ENCODE data around the gene STUB1. TPM values are rescaled to one million over a fixed set of nuclear protein-coding genes. Genes with fewer than 3 reads are reported as not detected.

STUB1 gene
- total and polyA plus RNA-seq, 2 experiments from 2014 or later = 201 to 207 TPM

DNA sequence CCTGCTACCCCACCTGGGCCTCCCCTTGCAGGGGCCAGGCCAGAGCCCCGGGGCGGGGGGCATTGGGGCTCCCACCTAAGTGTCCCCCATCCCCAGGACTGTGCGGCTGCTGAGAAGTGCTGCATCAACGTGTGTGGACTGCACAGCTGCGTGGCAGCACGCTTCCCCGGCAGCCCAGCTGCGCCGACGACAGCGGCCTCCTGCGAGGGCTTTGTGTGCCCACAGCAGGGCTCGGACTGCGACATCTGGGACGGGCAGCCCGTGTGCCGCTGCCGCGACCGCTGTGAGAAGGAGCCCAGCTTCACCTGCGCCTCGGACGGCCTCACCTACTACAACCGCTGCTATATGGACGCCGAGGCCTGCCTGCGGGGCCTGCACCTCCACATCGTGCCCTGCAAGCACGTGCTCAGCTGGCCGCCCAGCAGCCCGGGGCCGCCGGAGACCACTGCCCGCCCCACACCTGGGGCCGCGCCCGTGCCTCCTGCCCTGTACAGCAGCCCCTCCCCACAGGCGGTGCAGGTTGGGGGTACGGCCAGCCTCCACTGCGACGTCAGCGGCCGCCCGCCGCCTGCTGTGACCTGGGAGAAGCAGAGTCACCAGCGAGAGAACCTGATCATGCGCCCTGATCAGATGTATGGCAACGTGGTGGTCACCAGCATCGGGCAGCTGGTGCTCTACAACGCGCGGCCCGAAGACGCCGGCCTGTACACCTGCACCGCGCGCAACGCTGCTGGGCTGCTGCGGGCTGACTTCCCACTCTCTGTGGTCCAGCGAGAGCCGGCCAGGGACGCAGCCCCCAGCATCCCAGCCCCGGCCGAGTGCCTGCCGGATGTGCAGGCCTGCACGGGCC lies 47.5 kb upstream of the STUB1 start:
- Histone ChIP-seq H3K4me1 (ENCODE audit: insufficient read depth) (0 out of 2 replicates have a peak, but pooled peaks cover 6% of the 10 kb centered on the region), H3K27me3 (replicated peaks; ENCODE audit: insufficient read depth) (no peaks in the 10 kb centered on the region), H3F3A (ENCODE audit: insufficient read depth) (no peaks in the 10 kb centered on the region), H3K9me3 (ENCODE audit: low read depth) (no peaks in the 10 kb centered on the region), H3K36me3 (ENCODE audit: low read depth) (no peaks in the 10 kb centered on the region), H2AFZ (no peak overlapping the region), H3K9ac (no peak overlapping the region), H4K20me1 (ENCODE audit: insufficient read depth) (no peaks in the 10 kb centered on the region), H3K9me2 (ENCODE audit: insufficient read depth) (no peaks in the 10 kb centered on the region), H3K4me2 (ENCODE audit: unreplicated experiment) (no peak overlapping the region), H3K27ac (no peak overlapping the region), H3K79me2 (ENCODE audit: insufficient read depth) (peaks cover 14% of the 10 kb centered on the region), H3K4me3 (no peak overlapping the region)
- no peak for TF ChIP-seq EZH2 (IDR thresholded peaks at IDR 0.05; ENCODE audit: insufficient read depth, poor library complexity, severe bottlenecking)
- TF ChIP-seq EZH2phosphoT487 (IDR thresholded peaks at IDR 0.05; ENCODE audit: insufficient read depth, low read depth) = no peak
- 95 to 96% methylated on average over 42 to 65 of the region's 67 CpGs for WGBS, 2 experiments (ENCODE audit: low coverage in 1 of 2, low lambda C conversion rate in 2 of 2, missing lambda C conversion rate in 2 of 2)
- in situ Hi-C loops (cut with MboI) = no loop called here
- DNase-seq = no peak

DNA sequence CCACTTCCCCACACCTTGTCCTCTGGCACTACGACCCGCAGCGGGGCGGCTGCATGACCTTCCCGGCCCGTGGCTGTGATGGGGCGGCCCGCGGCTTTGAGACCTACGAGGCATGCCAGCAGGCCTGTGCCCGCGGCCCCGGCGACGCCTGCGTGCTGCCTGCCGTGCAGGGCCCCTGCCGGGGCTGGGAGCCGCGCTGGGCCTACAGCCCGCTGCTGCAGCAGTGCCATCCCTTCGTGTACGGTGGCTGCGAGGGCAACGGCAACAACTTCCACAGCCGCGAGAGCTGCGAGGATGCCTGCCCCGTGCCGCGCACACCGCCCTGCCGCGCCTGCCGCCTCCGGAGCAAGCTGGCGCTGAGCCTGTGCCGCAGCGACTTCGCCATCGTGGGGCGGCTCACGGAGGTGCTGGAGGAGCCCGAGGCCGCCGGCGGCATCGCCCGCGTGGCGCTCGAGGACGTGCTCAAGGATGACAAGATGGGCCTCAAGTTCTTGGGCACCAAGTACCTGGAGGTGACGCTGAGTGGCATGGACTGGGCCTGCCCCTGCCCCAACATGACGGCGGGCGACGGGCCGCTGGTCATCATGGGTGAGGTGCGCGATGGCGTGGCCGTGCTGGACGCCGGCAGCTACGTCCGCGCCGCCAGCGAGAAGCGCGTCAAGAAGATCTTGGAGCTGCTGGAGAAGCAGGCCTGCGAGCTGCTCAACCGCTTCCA lies 46.7 kb upstream of the STUB1 start:
- H3K79me2 ChIP-seq (ENCODE audit: insufficient read depth) = peaks cover 14% of the 10 kb centered on the region
- no peaks in the 10 kb centered on the region for H3F3A ChIP-seq (ENCODE audit: insufficient read depth)
- no peak for DNase-seq
- H3K27ac ChIP-seq = no peak overlapping the region
- no peak overlapping the region for H3K9ac ChIP-seq
- TF ChIP-seq EZH2 (IDR thresholded peaks at IDR 0.05; ENCODE audit: insufficient read depth, poor library complexity, severe bottlenecking) (no peak), EZH2phosphoT487 (IDR thresholded peaks at IDR 0.05; ENCODE audit: insufficient read depth, low read depth) (no peak)
- in situ Hi-C loops (cut with MboI) = no loop called here
- H3K4me1 ChIP-seq (ENCODE audit: insufficient read depth) = 0 out of 2 replicates have a peak, but pooled peaks cover 6% of the 10 kb centered on the region
- H3K4me3 ChIP-seq = no peak overlapping the region
- no peak overlapping the region for H2AFZ ChIP-seq
- no peaks in the 10 kb centered on the region for H3K27me3 ChIP-seq (replicated peaks; ENCODE audit: insufficient read depth)
- no peak overlapping the region for H3K4me2 ChIP-seq (ENCODE audit: unreplicated experiment)
- no peaks in the 10 kb centered on the region for H3K36me3 ChIP-seq (ENCODE audit: low read depth)
- 97% methylated on average over 68 to 69 of the region's 74 CpGs for WGBS, 2 experiments (ENCODE audit: low coverage in 1 of 2, low lambda C conversion rate in 2 of 2, missing lambda C conversion rate in 2 of 2)
- H3K9me3 ChIP-seq (ENCODE audit: low read depth) = no peaks in the 10 kb centered on the region
- no peaks in the 10 kb centered on the region for H3K9me2 ChIP-seq (ENCODE audit: insufficient read depth)
- H4K20me1 ChIP-seq (ENCODE audit: insufficient read depth) = no peaks in the 10 kb centered on the region

DNA sequence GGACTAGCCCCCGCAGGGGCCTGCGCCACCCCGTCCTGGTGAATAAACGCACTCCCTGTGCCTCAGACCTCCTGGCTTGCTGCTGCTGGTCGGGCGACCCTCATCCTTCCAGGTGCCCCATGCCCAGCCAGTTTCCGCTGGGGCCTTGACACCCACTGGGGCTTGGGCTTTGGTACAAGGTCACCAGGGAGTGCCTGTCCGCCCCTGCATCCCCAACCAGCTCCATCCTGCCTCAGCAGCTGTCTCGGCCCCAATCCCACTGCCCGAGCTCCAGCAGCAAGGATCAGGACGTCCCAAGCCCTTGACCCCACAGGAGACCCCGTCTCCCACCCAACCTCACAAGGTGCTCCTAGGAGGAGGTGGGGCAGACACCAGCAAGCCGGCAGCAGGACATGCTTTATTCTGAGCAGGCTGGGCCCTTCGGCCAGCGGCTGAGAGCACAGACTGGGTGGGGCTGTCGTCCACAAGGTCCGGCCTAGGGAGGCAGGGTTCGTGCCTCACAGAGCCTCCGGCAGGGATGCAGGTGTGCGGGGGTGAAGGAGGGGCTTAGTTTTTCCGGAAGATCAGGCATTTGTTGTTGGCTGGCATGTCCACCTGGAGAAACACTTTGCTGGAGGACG lies 46.0 kb upstream of the STUB1 start:
- Histone ChIP-seq H3K4me3 (no peak overlapping the region), H3K27ac (no peak overlapping the region), H3K9ac (no peak overlapping the region), H3K9me2 (ENCODE audit: insufficient read depth) (no peaks in the 10 kb centered on the region), H3K27me3 (replicated peaks; ENCODE audit: insufficient read depth) (no peaks in the 10 kb centered on the region), H3F3A (ENCODE audit: insufficient read depth) (peaks cover 4% of the 10 kb centered on the region), H3K4me1 (ENCODE audit: insufficient read depth) (0 out of 2 replicates have a peak, but pooled peaks cover 6% of the 10 kb centered on the region), H3K4me2 (ENCODE audit: unreplicated experiment) (no peak overlapping the region), H3K9me3 (ENCODE audit: low read depth) (no peaks in the 10 kb centered on the region), H4K20me1 (ENCODE audit: insufficient read depth) (no peaks in the 10 kb centered on the region), H3K36me3 (ENCODE audit: low read depth) (no peaks in the 10 kb centered on the region), H2AFZ (no peak overlapping the region), H3K79me2 (ENCODE audit: insufficient read depth) (peaks cover 14% of the 10 kb centered on the region)
- TF ChIP-seq EZH2phosphoT487 (IDR thresholded peaks at IDR 0.05; ENCODE audit: insufficient read depth, low read depth) (no peak), EZH2 (IDR thresholded peaks at IDR 0.05; ENCODE audit: insufficient read depth, poor library complexity, severe bottlenecking) (no peak)
- in situ Hi-C loops (cut with MboI) = no loop called here
- DNase-seq = no peak
- 92 to 95% methylated on average over 19 to 22 of the region's 22 CpGs for WGBS, 2 experiments (ENCODE audit: low coverage in 1 of 2, low lambda C conversion rate in 2 of 2, missing lambda C conversion rate in 2 of 2)

DNA sequence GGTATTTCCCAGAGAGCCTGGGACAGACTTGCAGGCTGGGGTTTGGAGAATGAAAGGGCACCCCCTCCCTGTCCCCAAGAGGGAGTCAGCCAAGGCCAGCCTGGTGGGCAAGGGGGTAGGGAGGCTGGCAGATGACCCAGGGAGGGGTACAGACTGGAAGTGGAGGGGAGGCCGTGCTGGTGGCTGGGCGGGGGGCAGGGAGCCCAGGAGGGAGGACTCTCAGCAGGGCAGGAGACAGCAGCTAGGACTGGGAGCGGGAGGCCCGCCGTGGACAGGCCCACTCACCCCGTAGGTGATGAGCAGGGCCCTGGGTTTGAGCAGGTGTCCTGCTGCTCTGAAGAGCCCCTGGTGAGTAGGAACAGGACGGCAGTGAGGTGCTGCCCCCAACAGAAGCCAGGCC lies 45.2 kb upstream of the STUB1 start:
- no peak for DNase-seq
- H3K4me2 ChIP-seq (ENCODE audit: unreplicated experiment) = peak overlapping the region; percentile 87
- no peak for TF ChIP-seq EZH2phosphoT487 (IDR thresholded peaks at IDR 0.05; ENCODE audit: insufficient read depth, low read depth)
- TF ChIP-seq EZH2 (IDR thresholded peaks at IDR 0.05; ENCODE audit: insufficient read depth, poor library complexity, severe bottlenecking) = no peak
- in situ Hi-C loops (cut with MboI) = no loop called here
- no peaks in the 10 kb centered on the region for H3K9me3 ChIP-seq (ENCODE audit: low read depth)
- H3F3A ChIP-seq (ENCODE audit: insufficient read depth) = peaks cover 9% of the 10 kb centered on the region
- no peaks in the 10 kb centered on the region for H3K27me3 ChIP-seq (replicated peaks; ENCODE audit: insufficient read depth)
- H3K4me1 ChIP-seq (ENCODE audit: insufficient read depth) = 0 out of 2 replicates have a peak, but pooled peaks cover 6% of the 10 kb centered on the region
- H3K9ac ChIP-seq = peak overlapping the region; percentile 80
- H3K9me2 ChIP-seq (ENCODE audit: insufficient read depth) = no peaks in the 10 kb centered on the region
- no peak overlapping the region for H2AFZ ChIP-seq
- no peaks in the 10 kb centered on the region for H4K20me1 ChIP-seq (ENCODE audit: insufficient read depth)
- WGBS, 2 experiments (ENCODE audit: low coverage in 1 of 2, low lambda C conversion rate in 2 of 2, missing lambda C conversion rate in 2 of 2) = 75 to 78% methylated on average over 5 to 7 of the region's 7 CpGs
- H3K4me3 ChIP-seq = peak overlapping the region; percentile 90
- no peak overlapping the region for H3K27ac ChIP-seq
- H3K36me3 ChIP-seq (ENCODE audit: low read depth) = no peaks in the 10 kb centered on the region
- H3K79me2 ChIP-seq (ENCODE audit: insufficient read depth) = peaks cover 14% of the 10 kb centered on the region

Measured in GM23248 (cell line).